NCI-H446 treated with DMSO at 0.1 percent for 48 hours (cell line): Measurements from ENCODE around the gene CCL22.
"Not testable (repeated sequence)": the region's sequence is repeated elsewhere in the genome, so short reads cannot be mapped to it uniquely, and the experiment has no call there.

Experiments
- DNase-seq: peaks from one replicate; lab custom pipeline; 2025; lab: John Stamatoyannopoulos, UW

Gene CCL22

DNA sequence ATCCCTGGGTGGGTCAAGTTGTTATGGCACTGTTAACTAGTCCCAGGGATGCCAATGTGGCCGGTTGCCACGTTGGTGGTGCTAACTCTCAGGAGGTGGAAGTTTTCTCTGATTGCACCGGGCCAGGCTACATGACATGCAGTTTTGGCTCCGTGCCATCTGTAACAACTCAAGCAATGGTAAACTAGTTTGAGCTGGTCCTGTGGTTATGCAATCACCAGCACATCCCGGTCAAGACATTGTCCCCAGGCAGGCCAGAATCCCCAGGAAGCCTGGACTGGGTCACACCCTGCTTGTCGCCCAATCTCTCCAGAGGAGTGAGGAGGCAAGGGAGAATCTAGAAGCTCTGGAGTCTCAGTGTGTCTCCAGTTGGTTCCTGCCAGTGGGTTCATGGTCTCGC, 35.9 kb downstream of the CCL22 start:
- DNase-seq: no peak

GRCh38 chr16:57395026-57395425, 36.4 kb downstream of the CCL22 start:
- DNase-seq: no peak

DNA sequence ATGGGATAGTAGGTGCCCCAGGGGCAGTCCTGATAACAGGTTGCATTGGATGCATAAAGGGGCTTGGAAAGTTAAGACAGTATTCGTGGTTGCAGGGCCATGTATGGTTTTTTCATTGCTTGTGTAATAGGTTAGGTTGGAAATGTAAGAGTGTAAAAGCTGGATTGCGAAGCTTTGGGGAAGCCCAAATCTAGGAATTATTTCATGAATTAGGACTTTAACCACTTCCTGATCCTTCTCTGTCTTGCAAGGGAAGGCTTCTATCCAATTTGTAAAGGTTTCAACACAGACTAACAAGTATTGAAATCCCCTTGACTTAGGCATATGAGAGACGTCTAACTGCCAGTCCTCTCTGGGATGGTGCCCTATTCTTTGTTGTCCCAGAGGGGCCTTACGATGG, 38.2 kb downstream of the CCL22 start:
- DNase-seq: no peak

GRCh38 chr16:57397493-57397892, 38.9 kb downstream of the CCL22 start:
- DNase-seq: not testable (repeated sequence)

DNA sequence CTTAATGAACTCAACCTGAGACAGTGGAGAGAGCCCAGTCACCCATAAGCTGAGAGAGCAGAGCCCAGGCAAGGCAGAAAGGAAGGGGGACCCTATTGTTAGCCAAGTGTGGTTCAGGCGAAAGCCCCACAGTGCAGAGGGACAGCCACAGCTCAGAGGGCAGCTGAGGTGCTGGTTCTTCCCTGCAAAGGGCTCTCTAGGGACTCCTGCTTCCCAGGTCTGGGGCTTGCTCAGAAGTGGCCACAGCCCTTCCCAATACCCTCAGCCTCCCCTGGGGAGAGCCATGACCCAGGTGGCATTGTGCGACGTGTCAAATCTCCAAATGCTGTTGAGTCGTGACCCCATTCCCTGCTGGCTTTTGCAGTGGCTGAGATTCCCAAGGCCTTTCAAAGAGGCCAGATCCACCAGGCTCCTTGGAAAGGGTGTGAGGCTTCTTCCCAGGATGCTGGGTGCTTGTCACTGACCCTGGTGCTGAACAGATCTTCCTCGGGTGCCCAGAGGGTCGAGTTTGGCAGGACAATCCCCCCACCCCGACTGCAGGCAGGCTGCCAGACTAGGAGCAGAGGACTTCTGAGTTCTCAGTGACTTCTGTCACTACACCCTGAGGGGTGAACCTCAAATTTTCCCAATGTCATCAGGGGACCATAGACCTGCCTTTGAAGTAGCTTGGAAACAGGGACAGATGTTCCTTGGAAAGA, 43.5 kb downstream of the CCL22 start:
- DNase-seq: no peak

GRCh38 chr16:57403965-57404817, 45.6 kb downstream of the CCL22 start, which contains the start of gene CCL17:
Gene CCL17 (plus strand): TSS chr16:57404767. CDS start chr16:57413933, 9,166 bp downstream.
- DNase-seq: no peak

DNA sequence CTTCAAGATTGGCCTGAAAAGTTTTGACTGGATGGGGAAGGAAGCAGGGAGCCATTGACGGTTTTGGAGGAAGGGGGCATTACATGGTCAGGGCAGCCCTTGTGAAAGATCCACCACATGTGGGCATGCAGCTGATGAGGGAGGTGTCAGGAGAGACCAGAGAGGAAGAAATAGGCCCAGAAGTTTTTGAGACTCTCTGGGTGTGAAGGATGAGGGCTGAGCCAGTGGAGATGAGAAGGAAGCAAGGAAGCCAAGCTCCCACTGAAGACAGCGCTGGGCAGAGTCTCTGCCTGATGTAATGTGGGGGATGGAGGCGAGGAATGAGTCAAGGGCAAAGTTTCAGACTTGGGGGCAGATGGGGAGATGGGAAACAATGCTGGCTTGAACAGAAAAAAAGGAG, 46.5 kb downstream of the CCL22 start:
- no peak for DNase-seq

GRCh38 chr16:57406881-57407280, 48.3 kb downstream of the CCL22 start:
- DNase-seq: no peak

DNA sequence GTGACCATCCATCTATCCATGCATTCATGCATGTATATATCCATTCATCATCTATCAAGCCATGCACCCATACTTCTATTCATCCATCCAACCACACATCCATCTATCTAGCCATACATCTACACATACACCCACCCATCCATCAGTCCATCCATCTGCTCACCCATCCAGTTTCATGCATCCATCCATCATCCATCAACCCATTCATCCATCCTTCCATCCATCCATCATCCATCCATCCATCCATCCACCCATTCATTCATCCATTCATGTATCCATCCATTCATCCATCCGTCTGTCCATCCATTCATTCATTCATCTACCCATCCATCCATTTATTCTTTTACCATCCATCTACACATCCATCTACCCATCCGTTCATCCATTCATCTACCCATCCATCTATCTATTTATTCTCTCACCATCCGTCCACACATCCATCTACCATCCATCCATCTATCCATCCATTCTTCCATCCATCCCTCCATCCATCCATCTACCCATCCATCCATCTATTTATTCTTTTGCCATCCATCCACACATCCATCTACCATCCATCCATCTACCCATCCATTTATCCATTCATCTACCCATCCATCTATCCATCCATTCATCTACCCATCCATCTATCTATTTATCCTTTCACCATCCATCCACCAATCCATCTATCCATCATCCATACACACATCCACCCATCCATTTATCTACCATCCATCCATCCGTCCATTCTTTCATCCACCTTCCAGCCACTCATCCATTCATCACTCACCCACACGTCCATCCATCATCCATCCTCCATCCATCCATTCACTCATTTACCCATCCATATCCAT, 49.2 kb downstream of the CCL22 start:
- no peak for DNase-seq

- DNase-seq: no peak
Observed at GRCh38 chr16:57409065-57409464, 50.5 kb downstream of the CCL22 start.

DNA sequence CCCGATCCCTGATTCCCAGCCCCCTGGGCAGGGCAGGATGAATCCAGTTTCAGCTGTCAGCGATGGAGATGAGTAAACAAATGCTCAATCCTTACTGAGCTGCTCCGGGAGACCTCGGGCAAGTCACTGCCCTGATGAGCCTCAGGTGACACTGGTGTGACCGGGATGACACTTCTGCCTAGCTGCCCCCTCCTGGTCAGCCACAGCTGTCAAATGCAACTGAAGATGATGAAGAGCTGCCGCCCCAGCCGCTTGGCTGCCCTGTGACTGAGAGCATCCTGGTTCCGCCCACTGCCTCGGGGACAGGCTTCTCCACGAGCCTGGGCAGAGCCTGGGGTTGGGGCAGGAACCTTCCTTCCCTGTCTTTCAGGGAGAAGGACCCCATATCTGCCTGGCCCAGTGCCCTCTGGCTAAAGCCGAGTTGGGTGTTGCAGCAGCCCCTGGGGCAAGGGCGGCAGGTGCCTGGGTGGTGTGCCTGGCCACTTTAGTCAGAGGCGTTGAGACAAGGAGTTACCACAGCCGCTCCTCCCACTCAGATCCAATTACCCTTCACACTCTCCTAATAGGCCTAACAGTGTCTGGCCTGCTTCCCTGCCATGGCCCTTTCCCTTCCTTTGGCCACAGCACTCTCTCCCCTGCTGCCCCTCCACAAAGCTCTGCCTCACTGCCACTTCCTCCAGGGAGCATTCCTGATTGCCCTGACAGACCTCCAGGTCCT, 51.4 kb downstream of the CCL22 start:
- no peak for DNase-seq

- no peak for DNase-seq
Observed at GRCh38 chr16:57411362-57411976, 52.9 kb downstream of the CCL22 start.

GRCh38 chr16:57412584-57412983, 54.0 kb downstream of the CCL22 start:
- DNase-seq: no peak

- no peak for DNase-seq
Observed at GRCh38 chr16:57413301-57413730, 54.7 kb downstream of the CCL22 start.

DNA sequence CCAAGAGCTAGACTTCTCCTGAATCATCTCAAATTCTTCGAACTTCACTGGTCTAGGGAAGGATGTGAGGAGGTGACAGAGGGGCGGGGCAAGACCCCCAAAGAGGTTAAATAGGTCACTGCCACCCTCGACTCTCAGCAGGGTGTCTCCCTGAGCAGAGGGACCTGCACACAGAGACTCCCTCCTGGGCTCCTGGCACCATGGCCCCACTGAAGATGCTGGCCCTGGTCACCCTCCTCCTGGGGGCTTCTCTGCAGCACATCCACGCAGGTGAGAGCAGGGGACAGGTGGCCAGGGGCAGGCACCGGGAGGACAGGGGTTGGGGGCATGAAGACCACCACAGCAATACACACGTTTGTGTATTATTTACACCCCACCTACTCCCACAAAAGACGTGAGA, 55.1 kb downstream of the CCL22 start:
- no peak for DNase-seq
